T-cell (primary cell): Measurements from ENCODE around the gene FAM171A2. TPM values are rescaled to one million over a fixed set of nuclear protein-coding genes. Genes with fewer than 3 reads are reported as not detected.
"Not testable (repeated sequence)": the region's sequence is repeated elsewhere in the genome, so short reads cannot be mapped to it uniquely, and the experiment has no call there.

Source experiments
- ATAC-seq, 4 experiments: fragments of 200-7000 bp in 3 of 4; fragments of 150-1000 bp in 1 of 4; cut with Tn5 transposase; replicated peaks in 1 of 4; 1 replicate in 3 of 4; 2 replicates in 1 of 4; pipeline ENCODE4 v1.10.0; 2021; ENCODE audit warnings: moderate library complexity in 3 of 4, mild to moderate bottlenecking in 2 of 4, moderate number of reproducible peaks in 1 of 4
- CTCF ChIA-PET, 2 donors: fragments of 300-600 bp; sonication (Branson Sonifier 250); formaldehyde crosslinking; loops; one replicate each; lab custom pipeline; 2022; ENCODE audit warnings: antibody characterized with exemption in 2 of 2; lab: Charles Lee
- POLR2A ChIA-PET, 2 donors: fragments of 300-600 bp; sonication (Branson Sonifier 250); formaldehyde crosslinking; loops; one replicate each; lab custom pipeline; 2022; ENCODE audit warnings: antibody characterized with exemption in 2 of 2; lab: Charles Lee
- DNase-seq, 35 experiments: peaks; one replicate each; pipeline versions ENCODE4 v3.0.0 to v3.0.0-alpha.2; 2013 to 2023
- H3K27ac ChIP-seq: one replicate; pipeline ENCODE4 v1.5.1; 2013; ENCODE audit warnings: low read length
- H3K27me3 ChIP-seq, 2 experiments: replicated peaks in 1 of 2; 1 replicate in 1 of 2; 2 replicates in 1 of 2; pipeline versions ENCODE4 v1.6.1 to v1.7.0; 2013; ENCODE audit warnings: low read length in 1 of 2, mixed read lengths in 1 of 2; ENCODE audit not compliant: control insufficient read depth in 2 of 2, insufficient read depth in 2 of 2; ENCODE audit errors: extremely low read depth in 1 of 2
- H3K36me3 ChIP-seq, 2 donors: 1 replicate in 1 of 2; 2 replicates in 1 of 2; pipeline versions ENCODE4 v1.6.1 to v1.7.0; 2013; ENCODE audit warnings: low read length in 1 of 2; ENCODE audit not compliant: control insufficient read depth in 2 of 2, insufficient read depth in 1 of 2; ENCODE audit errors: extremely low read depth in 1 of 2
- H3K4me1 ChIP-seq, 2 experiments: 1 replicate in 1 of 2; 2 replicates in 1 of 2; pipeline versions ENCODE4 v1.6.1 to v1.7.0; 2013; ENCODE audit warnings: low read length in 2 of 2, mixed read lengths in 1 of 2; ENCODE audit not compliant: insufficient read depth in 2 of 2, control insufficient read depth in 1 of 2; ENCODE audit errors: extremely low read depth in 1 of 2
- H3K4me3 ChIP-seq, 2 donors: 1 replicate in 1 of 2; 2 replicates in 1 of 2; pipeline versions ENCODE4 v1.5.1 to v1.7.0; 2013; ENCODE audit warnings: mild to moderate bottlenecking in 2 of 2, low read length in 1 of 2, moderate library complexity in 1 of 2; ENCODE audit not compliant: control insufficient read depth in 1 of 2; ENCODE audit errors: extremely low read depth in 1 of 2
- H3K9me3 ChIP-seq: 2 replicates; pipeline ENCODE4 v1.7.0; 2013
- H3K27ac Mint-ChIP-seq, 2 donors: one replicate each; pipeline ENCODE4 v1.8.0; 2020 to 2021; ENCODE audit warnings: mild to moderate bottlenecking in 2 of 2, mixed read lengths in 2 of 2
- H3K27me3 Mint-ChIP-seq, 2 donors: one replicate each; pipeline ENCODE4 v1.8.0; 2021 to 2022; ENCODE audit warnings: mixed read lengths in 2 of 2
- H3K36me3 Mint-ChIP-seq: one replicate; pipeline ENCODE4 v1.8.0; 2021; ENCODE audit warnings: mixed read lengths
- H3K4me1 Mint-ChIP-seq, 3 donors: one replicate each; pipeline ENCODE4 v1.8.0; 2020 to 2022; ENCODE audit warnings: mixed read lengths in 3 of 3, mild to moderate bottlenecking in 1 of 3
- H3K4me3 Mint-ChIP-seq, 3 donors: one replicate each; pipeline ENCODE4 v1.8.0; 2020 to 2022; ENCODE audit warnings: mild to moderate bottlenecking in 3 of 3, mixed read lengths in 3 of 3, moderate library complexity in 3 of 3
- H3K9me3 Mint-ChIP-seq, 3 donors: one replicate each; pipeline ENCODE4 v1.8.0; 2020 to 2022; ENCODE audit warnings: mixed read lengths in 3 of 3
- WGBS: methylation state at CpG from one replicate; pipeline ENCODE4 v1.1.5; 2013; ENCODE audit warnings: missing lambda C conversion rate; ENCODE audit not compliant: insufficient coverage; 5-methylcytosine and 5-hydroxymethylcytosine counted together
- total RNA-seq, 35 experiments: library from RNA in 6 of 35; stranded (reverse) in 6 of 35; fragments of 120-200 nt in 1 of 35; gene quantifications; one replicate each; pipeline versions ENCODE4 v1.2.1 to v1.2.4 and lab custom pipeline; 2013 to 2026

Gene FAM171A2
- total RNA-seq, 5 donors from 2014 or later (not counting 1 experiment from before 2014, with no cell fraction given), result 0.18 to 1.5 (median 0.89) TPM

DNA sequence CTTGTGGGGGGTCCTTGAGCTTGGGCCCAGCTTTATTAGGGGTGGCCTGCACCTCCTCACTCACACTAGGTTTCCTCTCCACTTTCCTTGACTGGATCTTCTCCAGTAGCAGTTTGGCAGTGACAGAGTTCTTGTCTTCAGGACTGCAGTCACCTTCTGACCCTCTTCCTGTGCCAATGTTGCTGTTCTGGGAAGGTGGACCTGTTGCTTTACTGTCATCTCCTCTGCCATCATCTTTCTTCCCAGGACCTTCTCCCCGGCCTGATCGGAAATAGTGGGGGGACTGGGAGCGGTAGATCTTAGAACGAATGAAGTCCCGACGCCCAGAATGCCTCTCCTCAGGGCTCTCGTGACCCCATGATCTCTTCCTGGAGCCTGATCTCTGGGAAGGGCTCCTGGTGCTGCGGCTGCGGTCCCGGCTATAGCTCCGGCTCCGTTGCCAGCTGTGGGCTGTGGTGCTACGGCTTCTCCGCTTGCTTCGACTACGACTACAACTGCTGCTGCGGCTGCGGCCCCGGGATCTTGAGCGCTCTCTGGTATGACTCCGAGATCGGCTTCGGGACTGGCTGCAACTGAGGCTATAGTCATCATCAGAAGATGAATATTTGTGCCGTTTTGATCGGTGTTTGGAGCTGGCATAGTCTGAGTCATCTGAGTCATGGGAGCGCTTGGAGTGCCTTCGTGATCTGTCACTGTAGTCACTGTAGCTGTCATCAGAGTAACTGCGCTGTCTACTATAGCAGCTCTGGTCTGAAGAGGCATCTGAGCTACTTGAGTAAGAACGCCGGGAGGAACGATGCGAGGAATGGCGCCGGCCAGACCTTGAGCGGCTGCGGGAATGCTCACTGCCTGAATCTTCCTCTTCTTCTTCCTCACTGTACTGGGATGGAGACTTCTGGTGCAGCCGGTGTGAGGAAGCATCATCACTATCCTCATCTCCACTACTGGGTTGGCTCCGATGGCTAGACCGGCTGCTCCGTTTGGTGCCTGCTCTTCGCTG lies 35.3 kb upstream of the FAM171A2 start:
- Histone ChIP-seq H3K4me1 (no peaks in the 10 kb centered on the region), H3K27ac (no peak overlapping the region), H3K9me3 (no peaks in the 10 kb centered on the region), H3K36me3 (peaks cover 10 to 54% of the 10 kb centered on the region in 2 donors), H3K27me3 (no peaks in the 10 kb centered on the region), H3K4me3 (no peak overlapping the region)
- Mint-ChIP-seq H3K27ac (no peak overlapping the region), H3K9me3 (no peaks in the 10 kb centered on the region), H3K36me3 (peaks cover 41% of the 10 kb centered on the region), H3K4me1 (peaks cover 0 to 4% (median 0%) of the 10 kb centered on the region in 3 donors), H3K4me3 (no peak overlapping the region), H3K27me3 (no peaks in the 10 kb centered on the region)
- ATAC-seq (no peak), DNase-seq (no peak)
- CTCF ChIA-PET, result no interaction called here
- POLR2A ChIA-PET, result interaction anchor here in 1 of 2 donors (0.5 kb wide), 1 partner anchor 36 kb away, joined by 8 read pairs; the partner anchor contains the start of gene FAM171A2
- 96% methylated on average over 33 of the region's 41 CpGs for WGBS

DNA sequence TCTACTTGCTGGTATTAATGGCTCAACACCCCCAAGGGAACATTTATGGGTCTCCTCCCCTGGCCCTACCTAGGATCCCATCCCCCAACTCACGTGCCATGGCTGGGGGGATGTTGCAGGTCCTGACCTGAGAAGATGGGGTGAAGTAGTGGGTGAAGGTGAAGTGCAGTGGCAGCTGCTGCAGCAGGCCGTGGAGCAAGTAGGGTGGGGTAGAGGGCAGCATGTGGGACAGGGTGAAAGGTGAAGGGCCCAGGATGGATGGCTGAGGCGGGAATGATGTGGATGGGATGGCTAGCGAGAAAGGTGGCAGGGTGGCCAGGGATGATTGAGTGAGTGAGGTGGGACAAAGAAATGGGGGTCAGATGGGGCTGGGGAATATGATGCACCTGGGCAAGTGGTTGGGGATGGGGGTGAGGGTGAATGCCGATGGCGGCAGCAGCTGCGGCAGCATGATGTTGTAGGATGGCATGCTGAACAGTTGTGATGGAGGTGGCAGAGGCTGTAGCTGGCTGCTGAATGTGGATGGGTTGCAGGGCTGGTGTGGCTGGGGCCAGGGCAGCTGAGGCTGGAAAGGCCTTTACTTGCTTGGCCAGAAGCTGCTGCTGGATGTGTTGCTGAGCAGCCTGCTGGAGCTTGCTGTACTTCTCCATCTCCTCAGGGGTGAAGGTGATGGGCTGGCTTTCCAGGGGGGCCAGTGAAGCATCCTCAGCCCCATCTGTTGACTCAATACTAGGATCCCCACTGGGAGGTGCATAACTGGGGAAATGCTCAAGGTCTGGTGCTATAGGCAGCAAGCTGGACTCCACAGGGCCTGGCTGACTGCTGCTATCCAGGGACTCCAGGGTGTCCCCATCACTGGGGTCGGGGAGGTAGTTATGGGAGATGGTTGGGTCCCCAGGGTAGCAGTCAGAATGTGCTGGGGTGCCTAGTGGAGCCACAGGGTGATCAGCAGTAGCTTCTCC lies 34.1 kb upstream of the FAM171A2 start:
- Mint-ChIP-seq H3K36me3 (peaks cover 40% of the 10 kb centered on the region), H3K4me1 (peaks cover 0 to 4% (median 0%) of the 10 kb centered on the region in 3 donors), H3K9me3 (no peaks in the 10 kb centered on the region), H3K4me3 (no peak overlapping the region), H3K27me3 (no peaks in the 10 kb centered on the region), H3K27ac (no peak overlapping the region)
- Histone ChIP-seq H3K4me1 (no peaks in the 10 kb centered on the region), H3K36me3 (peaks cover 10 to 48% of the 10 kb centered on the region in 2 donors), H3K9me3 (no peaks in the 10 kb centered on the region), H3K27ac (no peak overlapping the region), H3K27me3 (no peaks in the 10 kb centered on the region), H3K4me3 (no peak overlapping the region)
- no peak for ATAC-seq
- DNase-seq, result no peak
- CTCF ChIA-PET, result no interaction called here
- POLR2A ChIA-PET, result interaction anchor here in 1 of 2 donors (0.5 kb wide), 1 partner anchor 34 kb away, joined by 8 read pairs; the partner anchor contains the start of gene FAM171A2
- 96% methylated on average over 7 of the region's 8 CpGs for WGBS

DNA sequence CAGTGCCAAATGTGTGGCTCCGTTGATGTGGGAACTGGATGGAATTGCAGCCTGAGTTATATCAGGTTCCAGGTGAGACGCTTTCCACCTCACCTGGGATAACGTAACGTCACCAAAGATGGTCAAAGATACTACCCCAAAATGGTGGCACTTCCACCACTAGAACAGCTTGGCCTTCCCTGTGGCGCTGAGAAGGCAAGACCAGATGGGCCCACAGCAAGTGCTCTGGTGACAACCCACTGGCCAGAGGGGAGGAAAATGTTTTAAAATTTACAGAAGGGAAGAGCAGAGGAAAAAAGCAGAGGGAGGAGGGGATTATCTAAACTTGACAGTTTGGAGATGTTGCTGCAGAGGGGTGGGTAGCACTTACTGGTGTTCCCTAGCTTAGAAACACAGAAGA lies 33.3 kb upstream of the FAM171A2 start:
- Histone ChIP-seq H3K4me1 (no peaks in the 10 kb centered on the region), H3K36me3 (peaks cover 10 to 40% of the 10 kb centered on the region in 2 donors), H3K4me3 (no peak overlapping the region), H3K9me3 (no peaks in the 10 kb centered on the region), H3K27ac (no peak overlapping the region), H3K27me3 (no peaks in the 10 kb centered on the region)
- Mint-ChIP-seq H3K36me3 (peaks cover 34% of the 10 kb centered on the region), H3K9me3 (no peaks in the 10 kb centered on the region), H3K27me3 (no peaks in the 10 kb centered on the region), H3K27ac (no peak overlapping the region), H3K4me3 (no peak overlapping the region), H3K4me1 (peaks cover 0 to 4% (median 0%) of the 10 kb centered on the region in 3 donors)
- ChIA-PET CTCF (no interaction called here), POLR2A (interaction anchor here in 1 of 2 donors (0.5 kb wide), 1 partner anchor 165 kb away, joined by 3 read pairs; no protein-coding TSS in a partner anchor)
- DNase-seq (no peak), ATAC-seq (no peak)
- WGBS, result 100% methylated on average over 2 of the region's 5 CpGs

DNA sequence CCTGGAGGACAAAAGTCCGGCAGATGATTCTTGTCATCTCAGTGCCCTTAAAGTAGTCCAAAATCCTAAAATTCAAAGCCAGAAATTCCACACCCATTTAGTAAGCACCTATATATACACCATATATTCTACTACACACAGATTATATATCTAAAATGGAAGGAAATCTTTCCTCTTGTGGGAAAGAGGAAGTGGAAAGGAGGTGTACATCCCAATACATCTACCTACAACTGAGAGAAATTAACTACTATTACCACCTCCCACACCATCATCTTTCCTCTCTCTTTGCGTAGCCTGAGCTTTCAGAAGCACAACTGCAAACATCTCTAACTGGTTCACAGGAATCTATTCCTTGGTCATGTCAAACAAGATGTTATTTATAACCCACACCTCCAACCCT lies 31.2 kb upstream of the FAM171A2 start:
- WGBS, result 100% methylated on average over 1 of the region's 2 CpGs
- no peak for ATAC-seq
- no peak for DNase-seq
- no peaks in the 10 kb centered on the region for H3K9me3 Mint-ChIP-seq
- no peaks in the 10 kb centered on the region for H3K27me3 ChIP-seq
- no peaks in the 10 kb centered on the region for H3K27me3 Mint-ChIP-seq
- H3K4me3 Mint-ChIP-seq, result no peak overlapping the region
- peaks cover 7 to 22% of the 10 kb centered on the region in 2 donors for H3K36me3 ChIP-seq
- H3K4me3 ChIP-seq, result no peak overlapping the region
- ChIA-PET POLR2A (no interaction called here), CTCF (interaction anchor here in 1 of 2 donors (0.6 kb wide), 1 partner anchor 589 kb away, joined by 4 read pairs; no protein-coding TSS in a partner anchor)
- H3K9me3 ChIP-seq, result no peaks in the 10 kb centered on the region
- H3K4me1 ChIP-seq, result no peaks in the 10 kb centered on the region
- no peak overlapping the region for H3K27ac Mint-ChIP-seq
- H3K4me1 Mint-ChIP-seq, result peaks cover 0 to 9% (median 0%) of the 10 kb centered on the region in 3 donors
- H3K27ac ChIP-seq, result no peak overlapping the region
- H3K36me3 Mint-ChIP-seq, result peaks cover 18% of the 10 kb centered on the region

DNA sequence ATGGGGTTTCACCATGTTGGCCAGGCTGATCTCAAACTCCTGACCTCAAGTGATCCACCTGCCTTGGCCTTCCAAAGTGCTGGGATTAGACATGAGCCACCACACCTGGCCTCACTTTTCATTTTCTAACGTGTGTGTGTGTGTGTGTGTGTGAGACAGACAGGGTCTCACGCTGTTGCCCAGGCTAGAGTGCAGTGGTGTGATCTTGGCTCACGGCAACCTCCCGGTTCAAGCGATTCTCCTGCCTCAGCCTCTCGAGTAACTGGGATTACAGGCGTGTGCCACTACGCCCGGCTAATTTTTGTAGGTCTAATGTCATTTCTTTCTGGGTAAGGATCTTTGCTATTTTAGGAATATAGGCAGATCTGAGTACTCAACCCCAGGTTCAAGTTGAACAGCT lies 30.5 kb upstream of the FAM171A2 start:
- H3K27me3 ChIP-seq, H3K4me1 ChIP-seq, H3K9me3 ChIP-seq, POLR2A ChIA-PET, H3K27ac ChIP-seq, H3K27me3 Mint-ChIP-seq, H3K9me3 Mint-ChIP-seq, H3K27ac Mint-ChIP-seq, H3K4me3 ChIP-seq, DNase-seq, H3K4me3 Mint-ChIP-seq, ATAC-seq: not testable (repeated sequence)
- 100% methylated on average over 3 of the region's 9 CpGs for WGBS
- Mint-ChIP-seq H3K4me1 (peaks cover 2 to 16% (median 5%) of the 10 kb centered on the region in 3 donors), H3K36me3 (peaks cover 12% of the 10 kb centered on the region)
- peaks cover 4 to 15% of the 10 kb centered on the region in 2 donors for H3K36me3 ChIP-seq
- CTCF ChIA-PET, result interaction anchor here in 1 of 2 donors (0.6 kb wide), 1 partner anchor 589 kb away, joined by 4 read pairs; no protein-coding TSS in a partner anchor
